ENCODE results near the gene AHCYL1.

Gene AHCYL1

DNA sequence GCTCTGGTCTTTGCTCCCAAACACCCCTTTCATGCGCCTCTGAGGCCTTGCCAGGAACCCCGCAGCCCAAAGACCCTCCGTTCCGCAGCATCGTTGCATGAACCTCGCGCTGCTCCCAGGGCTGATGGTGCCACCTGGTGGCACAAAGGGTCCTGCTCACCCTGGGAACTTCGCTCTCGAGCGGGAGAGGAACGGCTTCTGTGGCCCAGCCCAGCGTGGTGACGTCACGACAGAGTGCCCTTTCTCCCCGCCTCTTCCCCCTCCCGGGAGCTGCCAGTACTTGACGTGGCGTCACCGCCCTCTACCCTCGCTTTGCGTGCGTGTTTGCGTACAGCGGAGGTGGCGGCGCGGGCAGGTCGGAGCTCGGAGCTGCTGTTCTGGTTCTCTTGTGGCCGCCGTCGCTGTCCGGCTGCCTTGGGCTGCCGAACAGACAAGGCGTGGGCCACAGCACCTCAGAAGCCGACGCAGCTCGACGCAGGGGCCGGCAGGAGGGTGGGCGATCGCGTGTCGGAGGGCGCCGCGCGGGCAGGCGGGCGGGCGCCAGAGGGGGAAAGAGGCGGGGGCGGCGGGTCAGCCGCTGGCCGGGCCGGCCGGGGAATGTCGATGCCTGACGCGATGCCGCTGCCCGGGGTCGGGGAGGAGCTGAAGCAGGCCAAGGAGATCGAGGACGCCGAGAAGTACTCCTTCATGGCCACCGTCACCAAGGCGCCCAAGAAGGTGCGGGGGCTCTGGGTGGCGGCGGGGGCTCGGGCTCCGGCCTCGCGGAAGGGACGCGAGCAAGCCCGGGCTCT lies at the start of gene AHCYL1:
Gene AHCYL1, plus strand, starts transcription at position 310 of the 791 bp plus-strand sequence. Its CDS starts 288 bp downstream, at position 598.
- Histone ChIP-seq H3K27ac (ENCODE audit: low read length) (peak within 1 kb of the TSS; percentile 85), H3K4me3 (ENCODE audit: low read depth in 1 of 2, low read length in 2 of 2) (peak within 1 kb of the TSS; percentile 78 to 92), H3K27me3 (ENCODE audit: low read depth, low read length) (no peaks in the 10 kb centered on the region), H3K9me3 (ENCODE audit: control insufficient read depth in 1 of 2, low read length in 2 of 2) (no peaks in the 10 kb centered on the region), H3K4me1 (ENCODE audit: control insufficient read depth in 1 of 2, insufficient read depth in 2 of 2, low read length in 2 of 2) (peaks cover 18 to 34% of the 10 kb centered on the region in 2 donors), H3K36me3 (ENCODE audit: control insufficient read depth in 1 of 2, insufficient read depth in 2 of 2, low read length in 2 of 2) (no peaks in the 10 kb centered on the region)

DNA sequence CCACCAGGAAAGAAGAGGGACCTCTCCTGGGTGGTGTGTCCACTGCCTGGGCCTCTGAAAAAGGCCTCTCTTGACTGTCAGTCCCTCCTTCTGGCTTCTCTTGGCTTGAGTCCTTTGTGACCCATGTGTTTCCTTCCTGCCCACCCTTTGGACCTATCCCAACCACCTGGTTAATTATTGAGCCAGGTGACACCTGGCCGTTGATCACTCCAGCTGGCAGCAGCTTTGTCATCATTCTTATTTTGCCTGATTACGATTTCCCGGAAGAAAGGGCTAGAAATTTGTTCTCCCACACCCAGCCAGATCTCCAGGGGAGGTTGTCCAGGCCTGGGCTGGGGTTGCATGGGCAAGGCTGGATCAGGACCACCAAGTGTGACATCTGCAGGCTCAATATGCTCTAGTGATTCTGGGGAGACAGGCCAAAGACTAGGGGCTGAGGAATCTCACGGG lies 49.1 kb upstream of the AHCYL1 start:
- peak overlapping the region; percentile 72 for H3K27ac ChIP-seq (ENCODE audit: low read length)
- H3K4me1 ChIP-seq (ENCODE audit: control insufficient read depth in 1 of 2, insufficient read depth in 2 of 2, low read length in 2 of 2) = peaks cover 11 to 16% of the 10 kb centered on the region in 2 donors
- H3K36me3 ChIP-seq (ENCODE audit: control insufficient read depth in 1 of 2, insufficient read depth in 2 of 2, low read length in 2 of 2) = no peaks in the 10 kb centered on the region
- no peaks in the 10 kb centered on the region for H3K27me3 ChIP-seq (ENCODE audit: low read depth, low read length)
- peaks cover 0 to 9% of the 10 kb centered on the region in 2 donors for H3K9me3 ChIP-seq (ENCODE audit: control insufficient read depth in 1 of 2, low read length in 2 of 2)
- H3K4me3 ChIP-seq (ENCODE audit: low read depth in 1 of 2, low read length in 2 of 2) = no peak overlapping the region

DNA sequence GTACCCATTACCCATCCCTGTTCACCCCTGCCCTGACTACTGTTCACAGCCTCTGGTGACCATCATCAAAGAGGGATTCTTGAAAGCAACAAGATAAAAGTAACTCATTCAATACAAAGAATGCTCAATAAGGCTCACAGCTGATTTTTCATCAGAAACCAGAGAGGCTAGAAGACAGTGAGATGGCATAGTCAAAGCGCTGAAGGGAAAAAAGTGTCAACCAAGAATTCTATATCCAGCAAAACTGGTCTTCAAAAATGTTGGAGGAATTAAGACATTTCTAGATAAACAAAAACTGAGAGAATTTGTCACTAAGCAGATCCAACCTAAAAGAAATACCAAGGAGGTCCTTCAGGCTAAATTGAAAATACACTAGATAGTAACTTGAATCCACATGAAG lies 46.8 kb upstream of the AHCYL1 start:
- no peaks in the 10 kb centered on the region for H3K36me3 ChIP-seq (ENCODE audit: control insufficient read depth in 1 of 2, insufficient read depth in 2 of 2, low read length in 2 of 2)
- peaks cover 0 to 9% of the 10 kb centered on the region in 2 donors for H3K9me3 ChIP-seq (ENCODE audit: control insufficient read depth in 1 of 2, low read length in 2 of 2)
- H3K4me3 ChIP-seq (ENCODE audit: low read depth in 1 of 2, low read length in 2 of 2) = no peak overlapping the region
- H3K27ac ChIP-seq (ENCODE audit: low read length) = no peak overlapping the region
- H3K4me1 ChIP-seq (ENCODE audit: control insufficient read depth in 1 of 2, insufficient read depth in 2 of 2, low read length in 2 of 2) = peaks cover 0 to 15% of the 10 kb centered on the region in 2 donors
- no peaks in the 10 kb centered on the region for H3K27me3 ChIP-seq (ENCODE audit: low read depth, low read length)

- peaks cover 0 to 14% of the 10 kb centered on the region in 2 donors for H3K4me1 ChIP-seq (ENCODE audit: control insufficient read depth in 1 of 2, insufficient read depth in 2 of 2, low read length in 2 of 2)
These were observed 46.0 kb upstream of the AHCYL1 start for GRCh38 chr1:109938556-109938955.

DNA sequence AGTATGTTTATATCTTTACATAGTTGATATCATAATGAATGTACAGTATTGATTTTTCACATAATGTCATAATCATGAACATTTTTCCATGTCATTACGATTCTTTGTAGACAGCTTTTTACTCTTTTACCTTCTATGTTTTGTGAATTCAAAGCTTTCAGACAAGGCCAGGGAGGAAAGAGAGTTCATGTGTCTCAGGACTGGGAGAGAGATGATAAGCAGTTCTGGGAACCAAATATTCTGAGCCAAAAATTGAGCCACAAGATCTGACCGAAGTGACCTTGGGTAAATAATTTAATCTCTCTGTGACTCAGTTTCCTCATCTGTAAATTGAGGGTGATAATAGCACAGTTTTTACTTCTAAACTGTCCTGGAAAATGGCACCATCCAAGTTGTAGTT lies 42.1 kb upstream of the AHCYL1 start:
- no peak overlapping the region for H3K4me3 ChIP-seq (ENCODE audit: low read depth in 1 of 2, low read length in 2 of 2)
- H3K27me3 ChIP-seq (ENCODE audit: low read depth, low read length) = no peaks in the 10 kb centered on the region
- no peaks in the 10 kb centered on the region for H3K4me1 ChIP-seq (ENCODE audit: control insufficient read depth in 1 of 2, insufficient read depth in 2 of 2, low read length in 2 of 2)
- no peaks in the 10 kb centered on the region for H3K36me3 ChIP-seq (ENCODE audit: control insufficient read depth in 1 of 2, insufficient read depth in 2 of 2, low read length in 2 of 2)
- H3K27ac ChIP-seq (ENCODE audit: low read length) = no peak overlapping the region
- H3K9me3 ChIP-seq (ENCODE audit: control insufficient read depth in 1 of 2, low read length in 2 of 2) = peaks cover 0 to 9% of the 10 kb centered on the region in 2 donors

More at GRCh38 chr1:109938556-109938955, 46.0 kb upstream of the AHCYL1 start:
- Histone ChIP-seq H3K36me3 (ENCODE audit: control insufficient read depth in 1 of 2, insufficient read depth in 2 of 2, low read length in 2 of 2) (no peaks in the 10 kb centered on the region), H3K27ac (ENCODE audit: low read length) (no peak overlapping the region), H3K9me3 (ENCODE audit: control insufficient read depth in 1 of 2, low read length in 2 of 2) (peaks cover 0 to 9% of the 10 kb centered on the region in 2 donors), H3K27me3 (ENCODE audit: low read depth, low read length) (no peaks in the 10 kb centered on the region), H3K4me3 (ENCODE audit: low read depth in 1 of 2, low read length in 2 of 2) (no peak overlapping the region)

GRCh38 chr1:109944541-109944940 lies 40.0 kb upstream of the AHCYL1 start:
- Histone ChIP-seq H3K4me3 (ENCODE audit: low read depth in 1 of 2, low read length in 2 of 2) (no peak overlapping the region), H3K36me3 (ENCODE audit: control insufficient read depth in 1 of 2, insufficient read depth in 2 of 2, low read length in 2 of 2) (no peaks in the 10 kb centered on the region), H3K9me3 (ENCODE audit: control insufficient read depth in 1 of 2, low read length in 2 of 2) (no peaks in the 10 kb centered on the region), H3K27ac (ENCODE audit: low read length) (no peak overlapping the region), H3K27me3 (ENCODE audit: low read depth, low read length) (no peaks in the 10 kb centered on the region), H3K4me1 (ENCODE audit: control insufficient read depth in 1 of 2, insufficient read depth in 2 of 2, low read length in 2 of 2) (no peaks in the 10 kb centered on the region)

DNA sequence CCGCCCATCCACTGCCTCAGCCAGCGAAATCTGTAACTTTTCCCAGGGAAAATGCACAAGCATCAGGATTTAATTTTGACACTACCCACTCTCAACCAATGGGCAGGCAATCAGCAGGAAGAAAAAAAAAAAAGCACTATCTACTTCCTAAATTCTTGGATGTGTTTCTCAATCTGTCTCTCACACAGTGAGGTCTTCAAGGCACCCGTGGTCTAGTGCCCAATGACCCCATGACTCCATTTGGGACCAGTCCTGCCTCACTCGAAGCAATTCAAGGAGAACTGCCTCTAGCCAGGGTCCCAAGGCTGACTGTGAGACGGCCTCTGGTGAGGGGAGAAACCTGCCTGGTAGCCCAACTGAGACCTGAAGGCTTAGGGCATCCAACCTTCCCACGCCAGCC lies 38.1 kb upstream of the AHCYL1 start:
- no peaks in the 10 kb centered on the region for H3K27me3 ChIP-seq (ENCODE audit: low read depth, low read length)
- no peaks in the 10 kb centered on the region for H3K4me1 ChIP-seq (ENCODE audit: control insufficient read depth in 1 of 2, insufficient read depth in 2 of 2, low read length in 2 of 2)
- H3K4me3 ChIP-seq (ENCODE audit: low read depth in 1 of 2, low read length in 2 of 2) = no peak overlapping the region
- H3K36me3 ChIP-seq (ENCODE audit: control insufficient read depth in 1 of 2, insufficient read depth in 2 of 2, low read length in 2 of 2) = no peaks in the 10 kb centered on the region
- no peaks in the 10 kb centered on the region for H3K9me3 ChIP-seq (ENCODE audit: control insufficient read depth in 1 of 2, low read length in 2 of 2)
- no peak overlapping the region for H3K27ac ChIP-seq (ENCODE audit: low read length)

DNA sequence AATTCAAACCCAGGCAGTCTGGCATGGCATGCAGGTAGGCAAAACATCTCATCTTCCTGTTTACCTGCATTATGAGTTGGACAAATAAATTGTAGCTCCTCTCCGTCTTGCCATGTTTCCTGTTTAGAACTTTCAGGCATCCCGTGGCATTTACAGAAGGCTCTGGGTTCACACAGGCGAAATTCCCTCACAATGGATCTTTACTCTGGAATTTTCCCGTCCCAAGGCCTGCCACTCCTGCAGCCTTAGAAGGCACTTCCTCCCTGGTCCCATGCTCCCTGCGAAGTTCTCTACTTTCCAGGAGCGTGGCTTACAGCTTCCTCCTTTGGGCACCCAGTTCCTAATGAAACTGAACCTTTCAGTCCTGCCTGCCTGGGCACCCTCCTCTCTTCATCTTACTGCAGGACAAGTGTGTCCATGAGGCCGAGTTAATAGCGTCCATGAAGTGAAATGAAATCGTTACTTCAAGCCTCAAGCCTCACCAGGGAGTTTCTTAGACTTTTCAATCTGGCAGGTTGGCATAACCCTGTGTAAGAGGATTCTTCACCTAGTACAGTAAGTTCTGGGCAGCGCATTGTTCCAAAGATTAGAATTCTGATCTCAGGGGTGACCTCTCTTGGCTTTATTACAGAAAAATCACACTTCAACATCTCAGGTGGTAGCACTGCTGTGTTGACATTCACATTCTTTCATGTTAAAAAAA lies 36.8 kb upstream of the AHCYL1 start:
- Histone ChIP-seq H3K4me1 (ENCODE audit: control insufficient read depth in 1 of 2, insufficient read depth in 2 of 2, low read length in 2 of 2) (no peaks in the 10 kb centered on the region), H3K36me3 (ENCODE audit: control insufficient read depth in 1 of 2, insufficient read depth in 2 of 2, low read length in 2 of 2) (no peaks in the 10 kb centered on the region), H3K27ac (ENCODE audit: low read length) (no peak overlapping the region), H3K4me3 (ENCODE audit: low read depth in 1 of 2, low read length in 2 of 2) (no peak overlapping the region), H3K9me3 (ENCODE audit: control insufficient read depth in 1 of 2, low read length in 2 of 2) (no peaks in the 10 kb centered on the region), H3K27me3 (ENCODE audit: low read depth, low read length) (no peaks in the 10 kb centered on the region)

GRCh38 chr1:109948285-109948630 lies 36.3 kb upstream of the AHCYL1 start:
- no peaks in the 10 kb centered on the region for H3K36me3 ChIP-seq (ENCODE audit: control insufficient read depth in 1 of 2, insufficient read depth in 2 of 2, low read length in 2 of 2)
- H3K9me3 ChIP-seq (ENCODE audit: control insufficient read depth in 1 of 2, low read length in 2 of 2) = no peaks in the 10 kb centered on the region
- no peaks in the 10 kb centered on the region for H3K4me1 ChIP-seq (ENCODE audit: control insufficient read depth in 1 of 2, insufficient read depth in 2 of 2, low read length in 2 of 2)
- H3K4me3 ChIP-seq (ENCODE audit: low read depth in 1 of 2, low read length in 2 of 2) = no peak overlapping the region
- no peak overlapping the region for H3K27ac ChIP-seq (ENCODE audit: low read length)
- H3K27me3 ChIP-seq (ENCODE audit: low read depth, low read length) = no peaks in the 10 kb centered on the region

GRCh38 chr1:109950038-109950437 lies 34.5 kb upstream of the AHCYL1 start:
- no peaks in the 10 kb centered on the region for H3K36me3 ChIP-seq (ENCODE audit: control insufficient read depth in 1 of 2, insufficient read depth in 2 of 2, low read length in 2 of 2)
- H3K9me3 ChIP-seq (ENCODE audit: control insufficient read depth in 1 of 2, low read length in 2 of 2) = no peaks in the 10 kb centered on the region
- no peaks in the 10 kb centered on the region for H3K27me3 ChIP-seq (ENCODE audit: low read depth, low read length)
- H3K27ac ChIP-seq (ENCODE audit: low read length) = no peak overlapping the region
- no peak overlapping the region for H3K4me3 ChIP-seq (ENCODE audit: low read depth in 1 of 2, low read length in 2 of 2)
- H3K4me1 ChIP-seq (ENCODE audit: control insufficient read depth in 1 of 2, insufficient read depth in 2 of 2, low read length in 2 of 2) = peaks cover 0 to 4% of the 10 kb centered on the region in 2 donors

DNA sequence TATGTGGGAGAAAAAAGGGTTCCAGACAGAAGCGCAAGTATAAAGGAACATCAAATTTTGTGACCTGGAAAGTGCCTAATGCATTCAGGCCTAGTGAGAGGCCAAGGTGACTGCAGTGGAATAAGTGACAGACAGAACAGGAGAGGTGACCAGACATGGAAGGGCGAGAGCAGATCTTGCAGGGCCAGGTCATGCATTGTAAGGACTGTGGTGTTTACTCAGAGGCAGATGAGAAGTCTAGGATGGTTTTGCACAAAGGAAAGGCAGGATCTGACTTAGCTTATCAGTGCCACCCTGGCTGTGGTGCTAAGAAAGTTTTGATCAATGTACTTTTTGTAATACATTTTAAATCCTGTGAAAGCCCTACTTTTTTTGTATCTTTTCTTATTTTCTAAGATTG lies 34.1 kb upstream of the AHCYL1 start:
- Histone ChIP-seq H3K4me3 (ENCODE audit: low read depth in 1 of 2, low read length in 2 of 2) (no peak overlapping the region), H3K27ac (ENCODE audit: low read length) (no peak overlapping the region), H3K4me1 (ENCODE audit: control insufficient read depth in 1 of 2, insufficient read depth in 2 of 2, low read length in 2 of 2) (peaks cover 0 to 4% of the 10 kb centered on the region in 2 donors), H3K36me3 (ENCODE audit: control insufficient read depth in 1 of 2, insufficient read depth in 2 of 2, low read length in 2 of 2) (no peaks in the 10 kb centered on the region), H3K9me3 (ENCODE audit: control insufficient read depth in 1 of 2, low read length in 2 of 2) (no peaks in the 10 kb centered on the region), H3K27me3 (ENCODE audit: low read depth, low read length) (no peaks in the 10 kb centered on the region)
